Activated gamma-delta T cell treated with anti-CD3 and anti-CD28 coated beads, Interleukin-2, amount 50 U/mL, for 16 hours (primary cell): ENCODE data around the gene RUNX3.
"Not testable (repeated sequence)": the region's sequence is repeated elsewhere in the genome, so short reads cannot be mapped to it uniquely, and the experiment has no call there.

ENCODE experiments used
- DNase-seq: peaks from one replicate; pipeline ENCODE4 v3.0.0-alpha.2; 2020; ENCODE audit warnings: low read depth

RUNX3 gene

DNA sequence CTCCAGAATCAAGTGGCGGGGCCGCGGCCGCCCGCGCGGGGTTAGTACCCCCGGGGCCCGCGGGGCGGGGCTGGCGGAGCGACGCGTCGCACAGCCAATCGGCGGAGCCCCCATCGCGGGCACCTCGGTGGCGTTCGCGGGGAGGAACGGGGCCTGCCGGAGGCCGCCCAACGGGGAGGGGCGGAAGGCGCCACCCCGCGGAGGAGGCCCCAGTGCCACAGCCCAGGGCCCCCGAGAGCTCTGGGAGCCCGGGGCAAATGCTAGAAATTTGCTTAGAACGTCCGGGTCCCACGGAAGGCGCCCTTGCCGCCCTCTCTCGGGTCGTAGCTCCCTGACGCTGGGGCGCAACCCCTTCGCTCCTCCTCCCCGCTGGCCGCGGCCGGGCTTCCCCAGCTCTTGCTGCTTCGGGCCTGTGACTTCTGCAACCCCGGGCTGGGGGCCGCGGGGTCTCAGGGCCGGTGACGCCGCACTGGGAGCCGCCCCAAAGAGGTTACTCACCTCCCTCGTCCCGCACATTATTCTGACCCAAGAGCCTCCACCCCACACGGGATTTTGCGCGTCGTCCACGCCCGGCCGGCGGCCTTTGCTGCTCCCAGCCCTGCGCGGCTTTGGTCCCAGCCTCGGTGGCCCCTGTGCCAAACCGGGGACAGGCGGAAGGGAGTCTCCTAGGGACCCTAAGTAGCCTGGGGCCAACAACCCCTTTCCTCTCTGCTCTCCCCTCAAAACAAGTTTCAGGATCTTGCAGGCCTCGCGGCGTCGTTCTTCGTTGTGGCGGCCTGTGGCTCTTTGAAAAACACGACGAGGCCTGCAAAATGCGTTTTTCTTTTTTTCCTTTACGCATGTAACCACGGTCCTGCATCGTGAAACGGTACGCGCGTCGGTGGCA is at the start of gene RUNX3:
Gene RUNX3 (minus strand): TSS at position 17 of the 886 bp plus-strand sequence. CDS start 408 bp downstream, outside the sequence.
- DNase-seq, result peak; percentile 88

GRCh38 chr1:24979232-24979631 is 49.2 kb upstream of the RUNX3 start:
- DNase-seq, result not testable (repeated sequence)

GRCh38 chr1:24978383-24979032 is 48.4 kb upstream of the RUNX3 start:
- no peak for DNase-seq

- DNase-seq, result no peak
Measured at GRCh38 chr1:24975391-24975790, 45.3 kb upstream of the RUNX3 start.

- no peak for DNase-seq
Measured at GRCh38 chr1:24973315-24973714, 43.2 kb upstream of the RUNX3 start.

DNA sequence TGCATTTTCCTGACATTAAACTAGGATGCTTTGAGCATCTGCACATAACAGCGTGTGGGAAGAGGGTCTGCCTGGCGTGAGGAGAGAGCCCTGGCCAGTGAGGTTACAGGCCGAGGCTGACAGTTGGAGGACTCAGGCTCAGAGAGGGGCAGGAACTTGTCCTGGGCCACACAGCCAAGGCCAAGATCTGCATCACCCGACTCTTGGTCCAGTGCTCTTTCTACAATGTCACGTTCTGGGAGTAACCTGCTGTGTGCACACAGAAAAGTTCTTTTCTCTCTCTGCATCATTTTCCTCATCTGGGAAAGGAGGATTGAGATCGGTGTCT is 42.8 kb upstream of the RUNX3 start:
- DNase-seq, result no peak

DNA sequence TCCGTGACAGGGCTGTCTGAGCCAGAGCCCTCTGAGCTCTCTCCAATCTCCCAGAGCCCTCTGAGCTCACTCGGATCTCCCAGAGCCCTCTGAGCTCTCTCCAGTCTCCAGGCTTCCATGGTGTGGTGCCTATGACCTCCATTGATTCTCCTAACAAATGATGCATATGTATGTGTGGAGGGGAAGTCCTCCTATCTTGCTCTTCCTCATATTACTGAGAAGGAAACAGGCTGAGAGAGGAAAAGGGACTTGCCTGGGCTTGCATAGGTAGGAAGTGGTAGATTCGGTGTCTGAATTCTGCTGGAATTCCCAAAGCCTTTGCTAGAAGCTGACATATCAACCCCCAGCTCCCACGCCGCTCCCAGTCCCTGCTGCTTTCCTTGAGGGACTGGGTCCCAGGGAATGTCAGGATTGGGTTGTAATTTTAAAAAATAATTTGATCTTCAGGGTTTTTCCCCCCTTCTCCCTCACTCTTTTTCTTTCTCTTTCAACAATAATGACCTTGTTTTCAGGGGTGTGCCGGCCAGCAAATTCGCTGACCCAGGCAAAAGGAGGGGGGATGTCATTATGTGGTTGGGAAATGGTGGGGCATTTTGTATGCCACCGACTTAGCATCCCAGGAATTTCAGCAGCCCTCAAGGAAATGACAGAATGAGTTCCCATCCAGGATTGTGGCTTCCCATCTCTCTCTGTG is 42.3 kb upstream of the RUNX3 start:
- DNase-seq, result no peak

DNA sequence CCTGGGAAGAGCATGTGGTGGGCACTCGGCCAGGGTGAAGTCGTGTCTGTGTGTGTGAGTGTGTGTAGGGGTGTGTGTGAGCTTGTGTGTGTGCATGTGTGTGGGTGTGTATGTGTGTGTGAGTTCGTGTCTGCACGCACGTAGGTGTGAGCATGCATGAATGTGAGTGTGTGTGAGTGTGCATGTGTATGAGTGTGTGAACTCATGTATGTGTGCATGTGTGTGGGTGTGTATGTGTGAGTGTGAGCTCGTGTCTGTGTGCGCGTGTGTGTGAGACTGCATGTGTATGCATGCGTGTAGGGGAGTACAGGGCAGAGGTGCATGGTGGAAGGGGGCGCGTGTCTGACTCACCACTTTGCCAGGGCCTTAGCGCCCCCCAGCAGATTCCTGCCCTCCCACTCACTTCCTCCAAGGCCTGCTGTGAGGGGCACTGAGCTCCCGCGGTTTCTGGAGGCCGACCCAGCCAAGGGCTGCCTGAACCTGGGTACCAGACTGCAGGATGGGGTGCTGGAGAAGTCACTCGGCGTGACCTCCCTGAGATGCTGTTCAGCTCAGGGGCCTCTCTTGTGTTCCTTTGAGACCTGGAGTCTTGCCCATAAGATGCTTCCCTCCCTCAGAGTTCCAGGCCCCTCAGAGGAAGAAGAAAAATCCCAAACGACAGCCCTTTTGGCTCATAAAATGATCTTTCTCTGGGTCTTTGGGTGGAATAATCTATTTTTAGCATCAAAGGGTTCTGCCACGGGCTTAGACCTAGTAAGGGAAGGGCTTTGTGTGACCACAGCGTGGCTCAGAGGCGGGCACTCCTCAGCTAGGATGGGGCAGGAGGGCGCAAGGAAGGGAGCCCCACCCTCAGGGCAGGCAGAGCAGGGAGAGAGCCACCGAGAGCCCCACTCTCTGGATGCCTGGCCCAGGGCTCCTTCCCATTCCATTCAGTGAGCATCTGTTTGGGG is 41.1 kb upstream of the RUNX3 start:
- DNase-seq, result no peak

DNA sequence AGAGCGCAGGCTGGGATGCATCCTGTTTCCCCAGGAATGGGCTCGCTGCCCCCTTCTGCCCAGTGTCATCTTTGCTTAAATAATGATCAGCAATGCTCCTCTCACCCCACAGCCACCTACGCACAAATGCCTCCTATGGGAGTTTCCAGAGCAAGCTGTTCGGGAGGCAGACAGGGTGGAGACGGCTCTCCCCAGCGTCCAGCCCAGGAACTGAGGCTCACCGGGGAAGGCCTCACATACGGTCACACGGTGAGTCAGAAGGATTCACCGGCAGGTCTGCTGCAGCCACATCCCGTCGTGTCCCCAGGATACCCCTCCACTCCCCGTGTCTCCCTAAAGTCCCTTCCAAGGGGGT is 40.3 kb upstream of the RUNX3 start:
- DNase-seq, result no peak

- no peak for DNase-seq
Measured at GRCh38 chr1:24969596-24970398, 39.7 kb upstream of the RUNX3 start.

DNA sequence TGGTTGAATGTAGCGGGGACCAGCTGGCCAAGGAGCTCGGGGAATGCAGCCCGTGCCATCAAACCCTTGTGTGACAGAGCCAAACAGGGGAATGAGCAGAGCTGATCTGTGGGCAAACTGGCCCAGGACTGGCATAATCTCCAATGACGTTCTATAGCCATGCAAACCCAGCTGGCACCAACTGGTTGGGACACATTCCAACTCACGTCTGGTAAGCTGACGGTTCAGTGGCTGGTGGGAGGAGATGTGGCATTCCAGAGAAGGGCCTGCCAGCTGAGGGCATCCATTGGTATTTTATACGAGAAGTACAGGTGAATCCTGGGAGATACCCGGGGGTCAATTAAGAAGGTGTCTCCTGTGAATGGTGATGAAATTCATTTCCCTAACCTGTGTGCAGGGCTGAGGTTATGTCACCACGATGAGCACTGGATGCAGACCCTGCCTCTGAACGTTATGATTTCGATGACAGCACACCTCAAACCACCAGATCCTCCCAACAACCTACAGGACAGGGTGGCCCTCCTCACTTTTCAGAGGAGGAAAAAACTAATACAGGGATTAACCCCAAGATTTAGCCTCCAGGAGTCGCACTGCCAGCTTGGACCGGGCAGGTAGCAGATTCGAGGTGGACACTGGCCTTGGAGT is 39.0 kb upstream of the RUNX3 start:
- no peak for DNase-seq

DNA sequence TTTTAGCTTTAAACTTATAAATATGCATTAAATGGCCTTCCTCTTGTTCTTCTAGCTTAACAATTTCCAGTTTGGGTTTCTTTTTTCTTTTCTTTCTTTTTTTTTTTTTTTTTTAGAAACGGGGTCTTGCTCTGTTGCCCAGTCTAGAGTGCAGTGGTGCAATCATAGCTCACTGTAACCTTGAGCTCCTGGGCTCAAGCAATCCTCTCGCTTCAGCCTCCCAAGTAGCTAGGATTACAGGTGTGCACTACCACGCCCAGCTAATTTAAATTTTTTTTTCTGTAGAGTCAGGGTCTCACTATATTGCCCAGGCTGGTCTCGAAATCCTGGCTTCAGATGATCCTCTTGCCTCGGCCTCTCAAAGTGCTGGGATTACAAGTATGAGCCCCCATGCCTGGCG is 37.9 kb upstream of the RUNX3 start:
- DNase-seq, result no peak

DNA sequence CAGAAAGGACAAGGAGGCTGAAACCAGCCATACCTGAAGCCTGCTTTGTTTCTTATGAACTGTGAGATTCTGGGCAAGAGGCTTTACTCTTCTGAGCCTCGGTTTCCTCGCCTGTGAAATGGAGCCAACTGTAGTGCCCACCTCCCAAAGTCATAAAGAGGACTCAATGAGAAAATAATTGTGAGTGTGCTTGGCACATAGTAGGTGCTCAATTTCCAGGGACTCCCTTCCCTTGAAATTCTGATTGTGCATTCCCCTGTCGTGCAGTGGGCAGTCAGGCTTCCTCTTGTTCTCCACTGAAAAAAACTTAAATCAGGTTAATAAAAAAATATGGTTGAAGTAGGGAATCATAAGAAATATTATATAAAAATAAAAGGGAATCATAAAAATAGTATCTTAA is 37.5 kb upstream of the RUNX3 start:
- DNase-seq, result no peak

GRCh38 chr1:24966724-24967346 is 36.8 kb upstream of the RUNX3 start:
- DNase-seq, result peak; percentile 36

DNA sequence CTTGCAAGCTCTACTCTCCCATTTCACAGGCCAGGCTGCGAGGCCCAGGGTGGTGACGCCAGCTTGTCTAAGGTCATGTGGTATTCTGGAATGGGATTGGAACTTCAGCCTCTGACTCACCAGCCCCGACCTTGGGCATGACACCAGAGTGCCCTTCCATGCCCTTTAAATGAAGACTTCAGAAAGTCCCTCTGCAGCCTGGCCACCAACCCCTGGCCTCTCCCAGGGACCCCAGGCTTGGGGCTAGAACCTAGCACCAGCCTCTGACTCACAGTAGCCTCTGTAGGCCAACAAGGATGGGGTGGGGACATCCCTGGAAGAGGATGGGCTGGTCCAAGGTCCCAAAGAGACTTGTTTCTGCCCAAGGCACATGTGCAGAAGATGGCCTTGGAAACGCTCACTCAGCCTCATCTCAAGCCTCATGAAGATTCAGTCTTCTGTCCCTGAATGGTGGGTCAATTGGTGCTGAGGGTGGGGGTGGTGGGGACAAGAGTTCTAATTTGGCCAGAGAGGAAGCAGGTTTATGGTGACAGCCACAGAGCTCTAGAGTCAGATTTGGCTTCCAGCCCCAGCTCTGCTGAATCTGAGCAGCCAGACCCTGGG is 36.1 kb upstream of the RUNX3 start:
- no peak for DNase-seq

GRCh38 chr1:24965571-24965930 is 35.5 kb upstream of the RUNX3 start:
- DNase-seq, result no peak

GRCh38 chr1:24964811-24965570 is 34.9 kb upstream of the RUNX3 start:
- peak; percentile 83 for DNase-seq

DNA sequence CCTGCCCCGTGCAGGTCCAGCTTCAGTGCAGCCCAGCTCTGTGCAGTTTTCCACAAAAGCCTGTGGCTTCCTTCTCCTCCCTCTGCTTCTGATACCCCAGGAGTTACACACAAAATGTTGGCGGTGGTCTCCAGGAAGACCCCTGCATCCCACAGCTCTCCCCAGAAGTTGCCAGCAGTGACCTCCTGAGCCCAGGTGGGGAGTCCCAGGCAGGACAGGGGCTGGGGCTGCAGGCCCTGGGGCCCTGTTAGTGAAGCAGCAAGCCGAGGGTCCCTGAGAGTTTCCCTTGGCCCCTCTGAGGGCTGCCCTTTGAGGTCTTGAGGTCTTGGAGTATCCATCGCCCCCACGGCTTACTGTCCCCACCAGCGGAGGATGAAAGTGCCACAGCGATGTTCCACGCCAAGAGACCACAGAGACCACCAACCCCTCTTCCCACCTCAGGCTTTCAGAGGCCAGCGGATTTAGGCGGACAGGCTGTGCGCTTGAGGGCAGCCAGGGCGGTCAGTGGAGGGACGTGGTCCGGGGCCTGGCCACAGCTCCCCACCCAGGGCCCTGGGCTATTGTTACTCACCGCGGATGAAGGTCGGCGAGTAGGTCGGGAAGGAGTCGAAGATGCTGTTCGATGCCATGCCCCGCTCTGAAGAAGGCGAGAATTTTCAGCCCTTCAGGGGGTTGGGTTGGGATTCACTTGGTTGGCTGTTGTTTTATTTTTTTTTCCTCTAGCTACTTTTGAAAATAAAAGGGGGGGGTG is 34.0 kb upstream of the RUNX3 start:
- DNase-seq, result no peak
